Upper lobe of right lung (tissue), 1 donor: ENCODE results near the gene SLC25A44. TPM values are rescaled to one million over a fixed set of nuclear protein-coding genes. Genes with fewer than 3 reads are reported as not detected.
A peak's percentile ranks its signal among the peaks of the same experiment; 100 is the strongest.

ENCODE experiments used
- ATAC-seq: fragments of 200-7000 bp; cut with Tn5 transposase; one replicate; pipeline ENCODE4 v1.9.1; 2020; ENCODE audit warnings: mild to moderate bottlenecking, moderate library complexity
- DNase-seq: peaks from one replicate; pipeline ENCODE4 v3.0.0-alpha.2; 2020
- H3K27ac ChIP-seq: fragments of 200-600 bp; one replicate; pipeline ENCODE4 v1.8.0; 2022
- H3K27me3 ChIP-seq: fragments of 200-600 bp; one replicate; pipeline ENCODE4 v1.8.0; 2022; ENCODE audit warnings: mild to moderate bottlenecking
- H3K36me3 ChIP-seq: fragments of 200-600 bp; one replicate; pipeline ENCODE4 v1.8.0; 2022
- H3K4me1 ChIP-seq: fragments of 200-600 bp; one replicate; pipeline ENCODE4 v1.8.0; 2022
- H3K4me3 ChIP-seq: fragments of 200-600 bp; one replicate; pipeline ENCODE4 v1.8.0; 2022; ENCODE audit warnings: mild to moderate bottlenecking
- H3K9me3 ChIP-seq: fragments of 200-600 bp; one replicate; pipeline ENCODE4 v1.8.0; 2022
- CTCF ChIP-seq: fragments of 200-600 bp; IDR thresholded peaks from one replicate; pipeline ENCODE4 v1.8.0; 2022; ENCODE audit warnings: antibody characterized with exemption
- intact Hi-C: fragments of 100-400 bp; cut with DNase I; formaldehyde crosslinking; loops from one replicate; pipeline ENCODE4 v1.11.0; 2022
- total RNA-seq: library from RNA; stranded (reverse); fragmentation: NEBNext Ultra II Directional; extraction: Animal tissue kit (Norgen Biotek cat#: 25700); gene quantifications from one replicate; pipeline ENCODE4 v1.2.1, GENCODE V29; 2021
- donor health status: DM: no; HTN: yes; CAD: no; lungs with severe emphysema.

SLC25A44 gene
- total RNA-seq, 1 donor from 2014 or later = 24.9 TPM

- no peak for DNase-seq
- peaks cover 26% of the 10 kb centered on the region for H3K4me1 ChIP-seq
- no peak overlapping the region for H3K4me3 ChIP-seq
- no peak for TF ChIP-seq CTCF
- H3K36me3 ChIP-seq = no peaks in the 10 kb centered on the region
- no peaks in the 10 kb centered on the region for H3K9me3 ChIP-seq
- peak overlapping the region; percentile 30 for H3K27ac ChIP-seq
- no peaks in the 10 kb centered on the region for H3K27me3 ChIP-seq
- ATAC-seq = peak; percentile 51
- intact Hi-C loops = loop anchor here (10.0 kb wide), 1 partner anchor 77 kb away; no protein-coding TSS in a partner anchor
Measured at GRCh38 chr1:156148216-156148615, 45.7 kb upstream of the SLC25A44 start.

GRCh38 chr1:156149374-156150332 lies 44.3 kb upstream of the SLC25A44 start:
- Histone ChIP-seq H3K36me3 (no peaks in the 10 kb centered on the region), H3K4me1 (peaks cover 32% of the 10 kb centered on the region), H3K9me3 (no peaks in the 10 kb centered on the region), H3K4me3 (no peak overlapping the region), H3K27ac (no peak overlapping the region), H3K27me3 (no peaks in the 10 kb centered on the region)
- intact Hi-C loops = loop anchor here (10.0 kb wide), 1 partner anchor 75 kb away; no protein-coding TSS in a partner anchor
- DNase-seq (no peak), ATAC-seq (no peak)
- TF ChIP-seq CTCF = no peak

- Histone ChIP-seq H3K27me3 (no peaks in the 10 kb centered on the region), H3K36me3 (no peaks in the 10 kb centered on the region), H3K9me3 (no peaks in the 10 kb centered on the region), H3K27ac (no peak overlapping the region), H3K4me3 (no peak overlapping the region), H3K4me1 (peaks cover 32% of the 10 kb centered on the region)
- ATAC-seq (no peak), DNase-seq (no peak)
- intact Hi-C loops = no loop called here
- no peak for TF ChIP-seq CTCF
Measured at GRCh38 chr1:156150333-156151011, 43.4 kb upstream of the SLC25A44 start.

- peaks cover 30% of the 10 kb centered on the region for H3K4me1 ChIP-seq
- no peaks in the 10 kb centered on the region for H3K36me3 ChIP-seq
- no peak overlapping the region for H3K27ac ChIP-seq
- no peaks in the 10 kb centered on the region for H3K9me3 ChIP-seq
- DNase-seq = no peak
- no peak overlapping the region for H3K4me3 ChIP-seq
- no peaks in the 10 kb centered on the region for H3K27me3 ChIP-seq
- peak; percentile 2 for ATAC-seq
- TF ChIP-seq CTCF = no peak
- intact Hi-C loops = no loop called here
Measured at GRCh38 chr1:156151093-156151688, 42.7 kb upstream of the SLC25A44 start.

- DNase-seq (no peak), ATAC-seq (no peak)
- no peak for TF ChIP-seq CTCF
- no peak overlapping the region for H3K27ac ChIP-seq
- no peaks in the 10 kb centered on the region for H3K36me3 ChIP-seq
- no peaks in the 10 kb centered on the region for H3K9me3 ChIP-seq
- H3K4me1 ChIP-seq = peaks cover 18% of the 10 kb centered on the region
- intact Hi-C loops = no loop called here
- H3K4me3 ChIP-seq = no peak overlapping the region
- H3K27me3 ChIP-seq = no peaks in the 10 kb centered on the region
Measured at GRCh38 chr1:156152628-156153027, 41.3 kb upstream of the SLC25A44 start.
